Sigmoid colon (tissue), 7 donors: Measurements from ENCODE around the gene ZFPL1. TPM values are rescaled to one million over a fixed set of nuclear protein-coding genes. Genes with fewer than 3 reads are reported as not detected.
A peak's percentile ranks its signal among the peaks of the same experiment; 100 is the strongest.

Experiments
- DNase-seq: peaks from one replicate; pipeline ENCODE4 v3.0.0-alpha.2; 2019
- H3K27ac ChIP-seq, 4 donors: fragments of 200-600 bp; sonication (generic); one replicate each; pipeline ENCODE4 v1.5.1; 2016 to 2019; ENCODE audit warnings: mild to moderate bottlenecking in 1 of 4
- H3K27me3 ChIP-seq, 3 donors: fragments of 200-600 bp; sonication (generic); one replicate each; pipeline ENCODE4 v1.5.1; 2019; ENCODE audit warnings: mild to moderate bottlenecking in 1 of 3
- H3K36me3 ChIP-seq, 4 donors: fragments of 200-600 bp; sonication (generic); one replicate each; pipeline ENCODE4 v1.5.1; 2016 to 2019
- H3K4me1 ChIP-seq, 4 donors: fragments of 200-600 bp; sonication (generic); one replicate each; pipeline ENCODE4 v1.5.1; 2017 to 2019
- H3K4me3 ChIP-seq, 4 donors: fragments of 200-600 bp; sonication (generic); one replicate each; pipeline ENCODE4 v1.5.1; 2017 to 2019; ENCODE audit warnings: mild to moderate bottlenecking in 2 of 4, moderate library complexity in 1 of 4
- H3K9me3 ChIP-seq, 4 donors: fragments of 200-600 bp in 3 of 4; sonication (generic) in 3 of 4; one replicate each; pipeline versions ENCODE4 v1.5.1 to v1.6.1; 2013 to 2019
- EP300 ChIP-seq, 4 donors: sonication (generic); formaldehyde crosslinking; IDR thresholded peaks; one replicate each; pipeline ENCODE4 v1.6.1; 2017; ENCODE audit warnings: antibody characterized with exemption in 4 of 4
- POLR2A ChIP-seq, 2 donors: fragments of 450-650 bp; IDR thresholded peaks; one replicate each; pipeline ENCODE4 v1.6.1; 2016; ENCODE audit warnings: antibody characterized with exemption in 2 of 2, mild to moderate bottlenecking in 2 of 2, moderate library complexity in 2 of 2
- POLR2AphosphoS5 ChIP-seq, 4 donors: sonication (generic); formaldehyde crosslinking; IDR thresholded peaks; one replicate each; pipeline ENCODE4 v1.6.1; 2017; ENCODE audit warnings: antibody characterized with exemption in 4 of 4
- WGBS, 2 donors: extraction: QIAGEN DNeasy Blood & Tissue Kit; methylation state at CpG; one replicate each; pipeline ENCODE4 v1.1.7; 2013; 5-methylcytosine and 5-hydroxymethylcytosine counted together
- intact Hi-C: fragments of 100-400 bp; cut with DNase I; formaldehyde crosslinking; loops from one replicate; pipeline ENCODE4 v1.15.1; 2023
- polyA plus RNA-seq, 3 donors: library from polyadenylated mRNA; stranded (reverse); fragments of 200-250 nt; gene quantifications; one replicate each; pipeline ENCODE4 v1.2.3, GENCODE V29; 2013
- total RNA-seq, 4 donors: library from RNA; depleted of rRNA; stranded (reverse); fragments of >200 nt; gene quantifications; one replicate each; pipeline ENCODE4 v1.1.0, GENCODE V29; 2016
- TF ChIP-seq, protein P1 (sequence below), 4 experiments: fragments of 450-650 bp in 3 of 4; fragments of 200-600 bp in 1 of 4; IDR thresholded peaks; one replicate each; pipeline ENCODE4 v1.5.1; 2016 to 2019; ENCODE audit warnings: antibody characterized with exemption in 4 of 4, mild to moderate bottlenecking in 3 of 4, moderate library complexity in 2 of 4
- donor health status: healthy with polysubstance abuse.
- donor health status: Bipolar disorder and iron deficiency.
- donor health status: healthy.

Gene ZFPL1
- total and polyA plus RNA-seq, 7 donors: 26.1 to 61.5 (median 38.8) TPM

DNA sequence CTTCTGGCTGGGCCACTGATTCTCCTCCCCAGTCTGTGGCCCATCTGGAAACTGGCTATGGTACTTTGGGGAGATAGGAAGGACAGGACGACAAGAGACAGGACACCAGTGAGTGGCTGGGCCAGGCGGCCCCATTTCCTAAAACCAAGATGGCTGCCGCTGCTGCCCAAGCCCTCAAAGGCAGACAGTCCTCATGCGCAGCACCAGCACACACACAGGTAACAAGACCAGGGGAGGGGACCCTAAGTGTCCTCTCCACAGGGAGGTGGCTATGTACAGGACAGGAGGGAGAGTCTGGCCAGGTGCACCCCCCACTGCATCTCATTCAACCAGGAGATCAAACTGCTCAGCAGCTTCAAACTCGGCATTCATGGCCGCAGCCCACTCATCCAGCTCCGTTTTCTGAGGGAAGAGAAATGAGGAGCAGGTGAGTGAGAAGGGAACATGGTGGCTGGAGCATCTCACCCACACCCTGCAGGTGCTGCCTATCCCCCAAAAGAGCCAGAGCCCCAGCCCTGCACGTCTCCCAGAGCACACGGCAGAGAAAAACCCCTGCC is 5.2 kb upstream of the ZFPL1 start:
- TF ChIP-seq POLR2AphosphoS5 (IDR thresholded peaks at IDR 0.05) (no peak), EP300 (IDR thresholded peaks at IDR 0.05) (no peak), POLR2A (IDR thresholded peaks at IDR 0.05) (no peak)
- TF ChIP-seq, protein P1, sequence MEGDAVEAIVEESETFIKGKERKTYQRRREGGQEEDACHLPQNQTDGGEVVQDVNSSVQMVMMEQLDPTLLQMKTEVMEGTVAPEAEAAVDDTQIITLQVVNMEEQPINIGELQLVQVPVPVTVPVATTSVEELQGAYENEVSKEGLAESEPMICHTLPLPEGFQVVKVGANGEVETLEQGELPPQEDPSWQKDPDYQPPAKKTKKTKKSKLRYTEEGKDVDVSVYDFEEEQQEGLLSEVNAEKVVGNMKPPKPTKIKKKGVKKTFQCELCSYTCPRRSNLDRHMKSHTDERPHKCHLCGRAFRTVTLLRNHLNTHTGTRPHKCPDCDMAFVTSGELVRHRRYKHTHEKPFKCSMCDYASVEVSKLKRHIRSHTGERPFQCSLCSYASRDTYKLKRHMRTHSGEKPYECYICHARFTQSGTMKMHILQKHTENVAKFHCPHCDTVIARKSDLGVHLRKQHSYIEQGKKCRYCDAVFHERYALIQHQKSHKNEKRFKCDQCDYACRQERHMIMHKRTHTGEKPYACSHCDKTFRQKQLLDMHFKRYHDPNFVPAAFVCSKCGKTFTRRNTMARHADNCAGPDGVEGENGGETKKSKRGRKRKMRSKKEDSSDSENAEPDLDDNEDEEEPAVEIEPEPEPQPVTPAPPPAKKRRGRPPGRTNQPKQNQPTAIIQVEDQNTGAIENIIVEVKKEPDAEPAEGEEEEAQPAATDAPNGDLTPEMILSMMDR (IDR thresholded peaks at IDR 0.05): no peak
- H3K27ac ChIP-seq: peak overlapping the region in 3 of 4 donors; percentile 30 to 48 (median 31)
- intact Hi-C loops: no loop called here
- H3K4me3 ChIP-seq: no peak overlapping the region
- H3K4me1 ChIP-seq: peaks cover 0 to 17% (median 7%) of the 10 kb centered on the region in 4 donors
- no peaks in the 10 kb centered on the region for H3K9me3 ChIP-seq
- no peak for DNase-seq
- H3K27me3 ChIP-seq: no peaks in the 10 kb centered on the region
- no peaks in the 10 kb centered on the region for H3K36me3 ChIP-seq
- WGBS, 2 donors: 93% methylated on average over 9 of the region's 9 CpGs

DNA sequence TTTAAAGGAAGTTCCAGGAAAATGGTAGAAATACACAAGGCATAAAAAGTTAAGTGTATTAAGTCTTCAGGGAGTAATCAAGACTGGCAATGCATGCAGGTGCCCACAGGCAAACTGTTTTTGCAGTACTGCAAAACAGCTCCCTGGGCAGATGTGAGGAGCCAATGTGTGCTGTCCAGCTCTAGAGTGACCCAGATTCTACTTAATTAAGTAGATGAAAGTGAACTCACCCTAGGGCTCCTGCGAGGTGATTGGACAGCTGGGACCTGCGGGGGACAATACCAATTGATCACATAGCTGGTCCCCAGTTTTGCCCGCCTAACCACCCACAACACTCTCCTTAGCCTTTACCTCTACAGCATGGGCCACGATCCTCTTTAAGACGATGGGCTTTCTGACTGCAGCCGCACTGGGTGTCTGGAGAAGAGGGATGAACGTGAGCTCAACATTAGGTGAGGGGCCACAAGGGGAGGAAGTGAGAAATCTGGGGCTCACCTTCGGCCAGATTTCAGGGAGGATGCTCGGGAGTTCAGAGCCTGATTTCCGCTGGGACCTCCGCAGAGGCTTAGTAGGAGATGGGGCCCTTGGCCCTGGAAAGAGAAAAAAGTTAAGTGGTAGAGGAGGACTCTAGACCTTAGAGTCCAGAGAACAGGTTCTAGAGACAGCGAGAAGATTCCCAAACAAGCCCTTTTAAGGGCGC is 738 bp upstream of the ZFPL1 start:
- H3K27ac ChIP-seq: peak overlapping the region; percentile 88 to 95 (median 92)
- WGBS, 2 donors: 3 to 7% methylated on average over 13 of the region's 13 CpGs
- H3K36me3 ChIP-seq: peaks cover 8 to 33% (median 21%) of the 10 kb centered on the region in 4 donors
- no peaks in the 10 kb centered on the region for H3K9me3 ChIP-seq
- TF ChIP-seq POLR2AphosphoS5 (IDR thresholded peaks at IDR 0.05): no peak
- TF ChIP-seq, protein P1 (IDR thresholded peaks at IDR 0.05): no peak
- TF ChIP-seq EP300 (IDR thresholded peaks at IDR 0.05): no peak
- no peak for TF ChIP-seq POLR2A (IDR thresholded peaks at IDR 0.05)
- no peaks in the 10 kb centered on the region for H3K27me3 ChIP-seq
- H3K4me1 ChIP-seq: peaks cover 0 to 23% (median 20%) of the 10 kb centered on the region in 4 donors
- H3K4me3 ChIP-seq: peak overlapping the region; percentile 78 to 84 (median 82)
- intact Hi-C loops: loop anchor here (5.0 kb wide), 1 partner anchor 56 kb away; the partner anchor contains the start of gene SNX15
- no peak for DNase-seq

DNA sequence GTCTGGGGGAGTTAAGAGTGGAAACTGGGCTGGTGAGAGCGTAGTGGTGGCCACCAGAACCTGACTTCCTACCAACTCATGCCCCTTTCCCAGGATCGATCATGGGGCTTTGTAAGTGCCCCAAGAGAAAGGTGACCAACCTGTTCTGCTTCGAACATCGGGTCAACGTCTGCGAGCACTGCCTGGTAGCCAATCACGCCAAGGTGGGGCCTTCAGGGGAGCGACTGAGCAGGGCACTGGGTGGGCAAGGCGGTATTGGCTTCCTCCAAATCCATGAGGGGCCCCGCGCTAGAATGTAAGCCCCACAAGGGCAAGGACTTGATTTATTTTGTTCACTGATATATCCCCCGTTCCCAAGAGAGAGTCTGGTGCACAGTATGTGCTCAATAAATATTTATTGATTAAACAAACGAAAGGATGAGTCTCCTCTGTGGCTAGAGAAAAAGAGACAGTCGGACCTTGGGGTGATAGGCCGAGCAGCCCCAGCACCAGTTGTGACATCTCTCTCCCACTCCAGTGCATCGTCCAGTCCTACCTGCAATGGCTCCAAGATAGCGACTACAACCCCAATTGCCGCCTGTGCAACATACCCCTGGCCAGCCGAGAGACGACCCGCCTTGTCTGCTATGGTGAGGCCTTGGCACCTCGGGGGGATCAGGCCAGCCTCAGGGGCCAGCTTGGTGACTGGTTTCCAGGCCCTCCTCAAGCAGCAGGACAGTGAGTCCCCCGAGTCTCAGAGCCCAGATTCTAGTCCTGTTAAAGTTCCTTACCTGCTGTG is 765 bp downstream of the ZFPL1 start:
- H3K4me3 ChIP-seq: peak overlapping the region; percentile 78 to 84 (median 82)
- DNase-seq: no peak
- TF ChIP-seq EP300 (IDR thresholded peaks at IDR 0.05) (no peak), POLR2A (IDR thresholded peaks at IDR 0.05) (no peak)
- 43 to 50% methylated on average over 23 of the region's 23 CpGs for WGBS, 2 donors
- no peaks in the 10 kb centered on the region for H3K9me3 ChIP-seq
- no peaks in the 10 kb centered on the region for H3K27me3 ChIP-seq
- peaks cover 0 to 23% (median 20%) of the 10 kb centered on the region in 4 donors for H3K4me1 ChIP-seq
- intact Hi-C loops: loop anchor here (1.0 to 5.0 kb wide), 4 partner anchors 12 to 72 kb away; partner anchors contain the start of genes SNX15, VPS51 and ZNHIT2
- peaks cover 17 to 48% (median 30%) of the 10 kb centered on the region in 4 donors for H3K36me3 ChIP-seq
- peak overlapping the region; percentile 88 to 95 (median 92) for H3K27ac ChIP-seq

DNA sequence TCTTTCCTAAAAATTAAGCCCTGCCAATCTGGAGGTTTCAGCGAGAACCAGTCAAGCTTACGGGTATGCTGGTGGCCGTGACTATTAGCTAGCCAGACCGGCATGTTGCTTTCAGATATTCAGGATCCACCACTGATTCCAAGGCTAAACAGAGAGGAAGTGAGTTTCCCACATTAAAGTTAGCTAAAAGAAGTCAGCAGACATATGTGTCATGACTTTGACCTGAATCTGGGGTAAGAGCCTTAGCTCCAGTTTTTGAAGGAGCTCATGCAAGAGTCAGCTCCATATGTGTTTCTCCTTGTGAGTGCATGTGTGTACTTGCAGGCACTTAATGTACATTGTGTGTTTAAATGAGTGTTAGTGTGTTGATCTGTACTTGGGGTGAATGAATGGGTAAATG is 1.4 kb downstream of the ZFPL1 start:
- no peak overlapping the region for H3K4me3 ChIP-seq
- intact Hi-C loops: loop anchor here (2.0 kb wide), 1 partner anchor 73 kb away; no protein-coding TSS in a partner anchor
- no peak for DNase-seq
- no peaks in the 10 kb centered on the region for H3K27me3 ChIP-seq
- WGBS, 2 donors: 93 to 94% methylated on average over 4 of the region's 4 CpGs
- H3K27ac ChIP-seq: no peak overlapping the region
- peaks cover 0 to 23% (median 20%) of the 10 kb centered on the region in 4 donors for H3K4me1 ChIP-seq
- H3K9me3 ChIP-seq: no peaks in the 10 kb centered on the region
- TF ChIP-seq EP300 (IDR thresholded peaks at IDR 0.05) (no peak), POLR2AphosphoS5 (IDR thresholded peaks at IDR 0.05) (no peak), POLR2A (IDR thresholded peaks at IDR 0.05) (no peak)
- TF ChIP-seq, protein P1 (IDR thresholded peaks at IDR 0.05): no peak
- peaks cover 17 to 50% (median 30%) of the 10 kb centered on the region in 4 donors for H3K36me3 ChIP-seq
